Hepatocyte (in vitro differentiated cells): ENCODE data around the gene TBX3. TPM values are rescaled to one million over a fixed set of nuclear protein-coding genes. Genes with fewer than 3 reads are reported as not detected.

Source experiments
- DNase-seq: peaks from one replicate; pipeline ENCODE4 v3.0.0-alpha.2; 2016; ENCODE audit warnings: low spot score
- H2AFZ ChIP-seq: fragments of 200-600 bp; sonication (generic); 2 replicates; pipeline ENCODE4 v1.6.0; 2016; ENCODE audit warnings: antibody characterized with exemption, mild to moderate bottlenecking
- H3K27ac ChIP-seq: fragments of 200-600 bp; sonication (generic); 2 replicates; pipeline ENCODE4 v1.5.1; 2016; ENCODE audit warnings: mild to moderate bottlenecking
- H3K27me3 ChIP-seq: fragments of 200-600 bp; sonication (generic); 2 replicates; pipeline ENCODE4 v1.6.1; 2016
- H3K36me3 ChIP-seq: fragments of 200-600 bp; sonication (generic); replicated peaks from 2 replicates; pipeline ENCODE4 v1.5.1; 2016; ENCODE audit warnings: low read depth; ENCODE audit not compliant: insufficient read depth
- H3K4me1 ChIP-seq: fragments of 200-600 bp; sonication (generic); 2 replicates; pipeline ENCODE4 v1.5.1; 2016; ENCODE audit warnings: mild to moderate bottlenecking, moderate library complexity; ENCODE audit not compliant: insufficient read depth
- H3K4me2 ChIP-seq: fragments of 200-600 bp; sonication (generic); 2 replicates; pipeline ENCODE4 v1.6.0; 2016
- H3K4me3 ChIP-seq: fragments of 200-600 bp; sonication (generic); 2 replicates; pipeline ENCODE4 v1.5.1; 2016; ENCODE audit warnings: mild to moderate bottlenecking
- H3K79me2 ChIP-seq: fragments of 200-600 bp; sonication (generic); 2 replicates; pipeline ENCODE4 v1.6.0; 2017; ENCODE audit warnings: mild to moderate bottlenecking
- H3K9me2 ChIP-seq: fragments of 200-600 bp; sonication (generic); replicated peaks from 2 replicates; pipeline ENCODE4 v1.6.0; 2017; ENCODE audit warnings: mild to moderate bottlenecking; ENCODE audit not compliant: insufficient read depth
- H3K9me3 ChIP-seq: fragments of 200-600 bp; sonication (generic); 2 replicates; pipeline ENCODE4 v1.5.1; 2016; ENCODE audit warnings: low read depth, mild to moderate bottlenecking
- H4K20me1 ChIP-seq: fragments of 200-600 bp; sonication (generic); 2 replicates; pipeline ENCODE4 v1.6.0; 2016; ENCODE audit warnings: mild to moderate bottlenecking; ENCODE audit not compliant: insufficient read depth, poor library complexity, severe bottlenecking
- CTCF ChIP-seq: fragments of 200-600 bp; sonication (generic); IDR thresholded peaks from 2 replicates; pipeline ENCODE4 v1.5.1; 2016; ENCODE audit warnings: antibody characterized with exemption, mild to moderate bottlenecking; ENCODE audit not compliant: poor library complexity
- EZH2 ChIP-seq: fragments of 200-600 bp; sonication (generic); IDR thresholded peaks from 2 replicates; pipeline ENCODE4 v1.6.1; 2016; ENCODE audit warnings: antibody characterized with exemption, mild to moderate bottlenecking, borderline replicate concordance
- EZH2phosphoT487 ChIP-seq: fragments of 200-600 bp; sonication (generic); IDR thresholded peaks from one replicate; pipeline ENCODE4 v1.6.1; 2018; ENCODE audit warnings: antibody characterized with exemption, mild to moderate bottlenecking, low read depth, moderate library complexity; ENCODE audit not compliant: unreplicated experiment, severe bottlenecking
- WGBS: methylation state at CpG from one replicate; pipeline ENCODE4 v1.1.6; 2016; ENCODE audit warnings: low lambda C conversion rate; ENCODE audit errors: missing lambda C conversion rate; 5-methylcytosine and 5-hydroxymethylcytosine counted together
- polyA plus RNA-seq: library from polyadenylated mRNA; unstranded; fragments of >200 nt; fragmentation: Nextera tagmentation; extraction: Ambion mirVana; gene quantifications from 2 replicates; pipeline ENCODE4 v1.2.1, GENCODE V29; 2016
- total RNA-seq: library from RNA; depleted of rRNA; stranded (reverse); fragments of >200 nt; gene quantifications from 2 replicates; pipeline ENCODE4 v1.2.3, GENCODE V29; 2014

Gene TBX3
- total and polyA plus RNA-seq, 2 experiments from 2014 or later: 109 to 133 TPM

DNA sequence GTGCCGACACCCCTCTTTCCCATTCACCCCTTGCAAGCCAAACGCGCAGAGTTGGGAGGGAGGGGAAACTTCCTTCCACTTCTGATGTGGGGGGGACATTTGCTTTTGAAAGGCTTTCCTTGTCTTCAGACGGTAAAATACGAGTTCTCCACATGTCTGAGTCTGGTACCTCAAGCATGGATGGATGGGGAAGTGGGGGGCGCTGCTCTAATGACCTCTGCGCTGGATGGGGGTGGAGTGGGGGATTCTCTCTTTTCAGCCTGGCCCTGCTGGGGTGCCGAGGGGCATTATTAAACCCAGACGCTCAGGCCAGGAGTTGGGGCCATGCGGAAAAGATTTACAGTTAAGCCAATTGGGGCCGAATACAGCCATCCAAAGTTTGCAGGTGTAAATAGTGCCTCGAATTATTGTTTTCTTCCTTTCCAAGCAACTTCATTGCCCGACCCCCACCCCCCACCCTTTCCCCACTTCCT is 9.1 kb upstream of the TBX3 start:
- Histone ChIP-seq H3K27ac (peak overlapping the region; percentile 97), H3K79me2 (peaks cover 90% of the 10 kb centered on the region), H2AFZ (peak overlapping the region; percentile 22), H4K20me1 (no peaks in the 10 kb centered on the region), H3K4me2 (peak overlapping the region; percentile 88), H3K9me2 (no peaks in the 10 kb centered on the region), H3K9me3 (no peaks in the 10 kb centered on the region), H3K4me1 (peaks cover 67% of the 10 kb centered on the region), H3K4me3 (peak overlapping the region; percentile 31), H3K36me3 (no peaks in the 10 kb centered on the region), H3K27me3 (peaks cover 30% of the 10 kb centered on the region)
- no peak for DNase-seq
- TF ChIP-seq CTCF (no peak), EZH2phosphoT487 (no peak), EZH2 (peak; percentile 39)
- WGBS: 5% methylated on average over 13 of the region's 13 CpGs

DNA sequence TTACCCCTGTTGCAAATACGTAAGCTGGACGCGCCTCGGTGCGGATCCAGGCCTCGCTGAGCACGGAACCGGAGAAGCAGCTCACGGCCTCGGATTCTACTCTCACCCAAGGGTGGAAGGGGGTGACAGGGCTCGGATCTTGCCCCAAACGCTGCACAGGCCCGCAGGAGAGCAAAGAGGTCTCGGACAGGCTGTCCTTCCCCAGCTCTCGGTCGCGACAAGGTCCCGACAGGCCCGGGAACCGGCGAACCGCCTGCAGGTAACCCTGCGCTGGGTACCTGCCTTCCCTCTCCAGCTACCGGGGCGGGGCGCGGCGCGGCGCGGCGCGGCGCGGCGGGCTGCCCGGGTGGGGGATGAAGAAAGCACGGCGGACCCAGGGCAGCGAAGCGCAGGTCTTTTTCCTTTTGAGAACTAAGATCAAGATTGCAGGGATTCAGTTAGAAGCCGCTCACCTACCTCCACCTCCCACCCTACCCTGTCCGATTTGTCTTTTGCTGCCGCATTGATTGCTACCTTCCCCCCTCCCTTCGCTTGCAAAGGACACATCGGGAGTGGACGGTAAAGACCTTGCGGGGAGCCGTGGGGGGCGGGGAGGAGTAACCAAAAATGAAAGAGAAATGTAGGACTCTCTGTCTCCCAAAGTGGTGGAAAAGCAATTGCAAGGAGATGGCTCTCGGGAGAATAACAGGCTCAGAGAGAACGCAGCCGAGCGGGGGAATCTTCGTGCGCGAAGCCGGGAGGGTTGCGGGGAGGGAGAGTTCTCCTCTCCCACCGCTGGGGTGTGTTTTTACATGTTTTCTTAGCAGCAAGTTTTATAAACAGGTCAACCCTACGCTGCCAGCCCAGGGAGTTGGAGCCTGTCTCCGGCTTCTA is 8.4 kb upstream of the TBX3 start:
- DNase-seq: peak; percentile 80
- H3K36me3 ChIP-seq: no peaks in the 10 kb centered on the region
- H3K79me2 ChIP-seq: peaks cover 91% of the 10 kb centered on the region
- no peaks in the 10 kb centered on the region for H4K20me1 ChIP-seq
- H3K4me2 ChIP-seq: peak overlapping the region; percentile 88
- peak overlapping the region; percentile 97 for H3K27ac ChIP-seq
- no peak for TF ChIP-seq EZH2phosphoT487
- peak; percentile 11 for TF ChIP-seq CTCF
- no peak for TF ChIP-seq EZH2
- WGBS: under 1% methylated on average over 53 of the region's 62 CpGs
- peaks cover 27% of the 10 kb centered on the region for H3K27me3 ChIP-seq
- peak overlapping the region; percentile 22 for H2AFZ ChIP-seq
- H3K4me1 ChIP-seq: peaks cover 67% of the 10 kb centered on the region
- H3K4me3 ChIP-seq: peak overlapping the region; percentile 31
- H3K9me3 ChIP-seq: no peaks in the 10 kb centered on the region
- no peaks in the 10 kb centered on the region for H3K9me2 ChIP-seq

DNA sequence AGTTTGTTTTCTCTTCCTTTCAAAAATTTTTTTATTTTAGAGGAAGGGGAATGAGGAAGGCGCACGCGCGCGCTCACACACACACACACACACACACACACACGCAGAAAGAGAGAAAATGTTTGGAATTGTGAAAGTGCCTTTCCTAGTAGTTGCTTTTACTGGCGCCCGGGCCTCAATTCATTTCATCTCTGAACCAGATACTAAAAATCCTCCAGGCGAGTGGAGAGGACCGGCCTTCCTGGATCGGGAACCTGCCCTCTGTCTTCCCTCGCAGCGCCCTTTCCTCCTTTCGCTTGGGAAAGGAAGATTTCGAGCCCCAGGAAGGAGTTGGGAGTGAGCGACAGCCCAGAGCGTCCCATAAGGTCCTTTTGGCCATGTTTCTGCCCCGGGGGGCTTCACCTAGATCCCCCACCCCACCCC is 7.8 kb upstream of the TBX3 start:
- Histone ChIP-seq H3K27ac (peak overlapping the region; percentile 97), H3K9me2 (no peaks in the 10 kb centered on the region), H3K4me3 (peak overlapping the region; percentile 31), H3K27me3 (peaks cover 20% of the 10 kb centered on the region), H3K79me2 (peaks cover 91% of the 10 kb centered on the region), H4K20me1 (no peaks in the 10 kb centered on the region), H3K36me3 (no peaks in the 10 kb centered on the region), H3K4me1 (peaks cover 67% of the 10 kb centered on the region), H3K4me2 (peak overlapping the region; percentile 88), H2AFZ (peak overlapping the region; percentile 22), H3K9me3 (no peaks in the 10 kb centered on the region)
- TF ChIP-seq EZH2: no peak
- TF ChIP-seq CTCF: no peak
- no peak for TF ChIP-seq EZH2phosphoT487
- DNase-seq: no peak
- 19% methylated on average over 15 of the region's 18 CpGs for WGBS
